Measurements from ENCODE around the gene ADPRHL1. TPM values are rescaled to one million over a fixed set of nuclear protein-coding genes. Genes with fewer than 3 reads are reported as not detected.

The ADPRHL1 gene
- 9.7 and 10.8 TPM in 2 replicates for total RNA-seq (2014; rRNA removed)
- polyA plus RNA-seq (2012), result 7.2 TPM

DNA sequence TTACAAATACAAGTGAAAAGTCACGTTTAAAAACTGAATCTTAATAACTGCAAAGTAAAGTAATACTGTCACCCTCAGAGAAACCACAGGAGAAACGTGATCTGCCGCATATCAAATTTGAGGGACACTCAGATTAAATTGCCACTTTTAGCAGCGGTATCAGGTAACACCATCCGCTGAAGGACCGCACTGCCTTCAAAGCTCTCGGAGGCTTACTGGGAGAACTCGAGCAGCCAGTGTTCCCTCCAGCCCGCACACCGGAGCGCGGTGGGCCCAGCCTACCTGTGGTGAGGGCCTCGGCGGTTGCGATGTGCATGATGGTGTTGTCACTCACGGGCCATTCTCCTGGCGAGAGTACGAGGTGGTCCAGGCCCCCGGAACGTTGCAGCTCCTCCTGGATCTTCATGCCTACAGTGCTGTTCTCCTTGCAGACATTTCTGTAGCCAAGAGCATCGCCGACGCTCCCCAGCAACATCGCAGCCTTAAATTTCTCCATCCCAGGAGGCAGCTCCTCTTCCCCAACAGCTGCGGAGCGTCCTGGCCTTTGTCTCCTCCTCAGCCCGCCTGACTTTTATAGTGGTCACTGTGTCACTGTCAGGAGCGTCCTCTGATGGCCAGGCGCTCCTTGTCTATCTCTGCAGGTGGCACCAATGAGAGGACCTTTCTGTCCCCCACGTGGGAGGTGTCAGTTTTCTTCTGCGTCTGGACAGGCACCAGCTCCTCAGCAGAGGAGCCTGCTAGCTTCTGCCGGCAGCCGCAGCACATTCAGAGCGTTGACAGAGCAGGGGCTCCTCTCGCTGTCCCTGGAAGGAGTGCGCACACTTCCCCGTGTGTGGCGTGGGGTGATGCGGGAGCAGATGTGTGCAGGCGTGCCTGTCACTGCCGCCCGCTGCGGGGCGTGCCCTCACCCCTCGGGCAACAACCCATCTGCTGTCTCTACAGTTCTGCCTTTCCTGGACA is at the start of gene ADPRHL1:
Gene ADPRHL1 (minus strand): TSS at position 547 of the 960 bp plus-strand sequence. CDS start 51 bp downstream, at position 496.
- DNase-seq (ENCODE audit: low read depth), result no peak

GRCh38 chr13:113502686-113503085 is 49.4 kb upstream of the ADPRHL1 start:
- no peak for DNase-seq (ENCODE audit: low read depth)

DNA sequence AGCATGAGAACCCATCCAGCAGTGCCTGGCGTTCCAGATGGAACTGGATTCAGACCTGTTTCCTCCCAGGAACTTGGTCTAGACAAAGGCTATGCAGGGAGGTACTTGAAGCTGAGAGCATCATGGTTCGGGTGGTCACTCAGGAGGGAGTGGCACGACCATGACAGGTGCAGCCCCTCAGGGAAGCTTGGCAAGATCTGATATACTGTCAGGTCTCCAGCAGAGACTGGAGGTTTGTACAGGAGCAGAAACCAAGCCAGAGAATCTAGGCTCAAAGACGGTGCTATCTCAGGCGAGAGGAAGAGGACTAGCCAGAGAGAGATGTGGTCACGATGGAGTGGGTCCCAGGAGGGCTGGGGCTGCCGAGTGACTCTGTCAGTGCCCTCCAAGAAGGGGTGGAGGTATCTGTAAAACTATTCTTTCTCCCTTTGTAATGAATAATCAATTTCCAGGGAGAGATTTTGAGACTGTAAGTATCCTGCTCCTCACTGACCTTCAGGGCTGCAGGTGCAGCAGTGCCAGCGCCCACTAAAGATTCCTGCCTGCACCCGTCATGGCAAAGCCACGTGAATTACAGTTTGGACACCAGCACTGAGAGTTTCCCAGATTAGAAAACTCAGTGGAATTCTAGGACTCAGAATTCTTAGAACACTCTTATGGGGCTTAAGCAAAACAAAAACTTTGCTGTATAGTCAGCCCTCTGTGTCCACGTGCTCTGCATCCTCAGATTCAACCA is 47.4 kb upstream of the ADPRHL1 start:
- DNase-seq (ENCODE audit: low read depth), result no peak

- DNase-seq (ENCODE audit: low read depth), result peak; percentile 38
Observed at GRCh38 chr13:113499936-113500335, 46.6 kb upstream of the ADPRHL1 start.

GRCh38 chr13:113498905-113499304 is 45.6 kb upstream of the ADPRHL1 start:
- DNase-seq (ENCODE audit: low read depth), result no peak

DNA sequence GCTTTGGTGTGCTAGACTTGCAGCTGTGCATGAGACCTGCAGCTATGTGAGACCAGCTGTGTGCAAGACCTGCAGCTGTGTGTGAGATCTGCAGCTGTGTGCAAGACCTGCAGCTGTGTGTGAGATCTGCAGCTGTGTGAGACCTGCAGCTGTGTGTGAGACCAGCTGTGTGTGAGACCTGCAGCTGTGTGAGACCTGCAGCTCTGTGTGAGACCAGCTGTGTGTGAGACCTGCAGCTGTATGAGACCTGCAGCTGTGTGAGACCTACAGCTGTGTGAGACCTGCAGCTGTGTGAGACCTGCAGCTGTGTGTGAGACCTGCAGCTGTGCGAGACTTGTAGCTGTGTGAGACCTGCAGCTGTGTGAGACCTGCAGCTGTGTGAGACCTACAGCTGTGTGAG is 43.9 kb upstream of the ADPRHL1 start:
- DNase-seq (ENCODE audit: low read depth), result peak; percentile 20

- no peak for DNase-seq (ENCODE audit: low read depth)
Observed at GRCh38 chr13:113495494-113496210, 42.4 kb upstream of the ADPRHL1 start.

DNA sequence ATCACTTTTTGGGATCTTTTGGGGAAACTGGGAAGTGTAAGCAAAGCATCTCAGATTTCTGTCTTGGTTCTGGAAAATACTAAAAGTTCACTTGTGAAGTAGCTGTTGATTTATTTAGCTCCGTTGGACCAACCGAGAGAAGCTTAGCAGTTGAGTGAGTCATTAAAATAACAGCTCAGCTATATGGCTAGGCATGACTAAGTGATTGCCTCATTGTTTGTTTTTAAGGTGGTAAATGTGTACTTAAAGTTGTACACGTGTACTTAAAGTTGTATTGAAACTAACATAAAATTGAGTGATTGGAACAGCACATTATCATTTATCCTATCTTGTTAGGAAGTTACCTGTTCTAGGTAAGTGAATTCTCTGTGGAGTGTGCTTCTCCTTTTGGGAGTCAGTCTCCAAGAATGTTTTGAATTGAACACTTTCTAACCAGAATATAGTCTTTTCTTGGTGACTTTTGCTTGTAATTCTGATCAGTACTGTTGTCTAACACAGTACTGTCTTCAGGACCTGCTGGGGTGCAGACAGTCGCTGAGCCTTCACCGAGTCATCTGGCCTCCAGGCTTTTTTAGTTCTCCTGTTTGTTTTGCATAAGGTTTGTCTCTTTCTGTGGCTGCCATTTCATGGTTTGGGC is 40.1 kb upstream of the ADPRHL1 start:
- peak; percentile 93 for DNase-seq (ENCODE audit: low read depth)

DNA sequence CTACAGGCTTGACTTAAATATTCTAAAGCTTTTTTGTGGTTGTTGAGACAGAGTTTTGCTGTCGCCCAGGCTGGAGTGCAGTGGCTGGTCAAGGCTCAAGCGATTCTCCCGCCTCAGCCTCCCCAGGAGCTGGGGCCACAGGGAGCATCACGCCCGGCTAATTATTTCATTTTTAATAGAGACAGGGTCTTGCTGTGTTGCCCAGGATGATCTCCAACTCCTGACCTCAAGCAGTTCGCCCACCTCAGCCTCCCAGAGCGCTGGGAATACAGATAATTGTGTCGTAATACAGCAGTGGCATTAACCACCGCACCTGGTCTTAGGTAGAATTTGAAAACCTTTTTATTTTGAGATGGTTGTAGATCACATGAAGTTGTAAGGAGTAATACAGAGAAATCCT is 38.7 kb upstream of the ADPRHL1 start:
- no peak for DNase-seq (ENCODE audit: low read depth)

DNA sequence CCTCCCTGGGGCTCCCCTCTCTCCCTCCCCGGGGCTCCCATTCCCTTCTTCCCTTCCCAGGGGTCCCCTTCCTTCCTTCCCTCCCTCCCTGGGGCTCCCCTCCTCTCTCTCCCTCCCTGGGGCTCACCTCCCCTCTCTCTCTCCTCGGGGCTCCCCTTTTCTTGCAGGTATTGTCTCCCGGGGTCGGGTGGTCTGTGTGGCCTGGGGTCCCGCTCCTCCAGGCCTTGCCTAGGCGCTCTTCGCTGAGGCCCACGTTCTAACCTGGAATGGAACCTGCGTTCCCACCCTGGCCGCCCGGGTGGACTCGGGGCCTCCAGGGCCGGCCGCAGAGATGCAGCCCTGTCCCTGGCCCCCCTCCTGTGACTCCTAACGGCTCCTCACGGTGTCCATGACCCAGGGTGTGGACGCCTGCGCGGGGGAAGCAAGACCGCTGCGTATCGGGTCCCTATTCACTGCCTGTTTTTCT is 38.2 kb upstream of the ADPRHL1 start:
- DNase-seq (ENCODE audit: low read depth), result peak; percentile 28

- peak; percentile 96 for DNase-seq (ENCODE audit: low read depth)
Observed at GRCh38 chr13:113490496-113491417, 37.5 kb upstream of the ADPRHL1 start, which contains the start of gene DCUN1D2. Gene DCUN1D2, minus strand, starts transcription at chr13:113490711. Its CDS starts 42 bp downstream, at chr13:113490669.

- peak; percentile 48 for DNase-seq (ENCODE audit: low read depth)
Observed at GRCh38 chr13:113489549-113490495, 36.5 kb upstream of the ADPRHL1 start.

DNA sequence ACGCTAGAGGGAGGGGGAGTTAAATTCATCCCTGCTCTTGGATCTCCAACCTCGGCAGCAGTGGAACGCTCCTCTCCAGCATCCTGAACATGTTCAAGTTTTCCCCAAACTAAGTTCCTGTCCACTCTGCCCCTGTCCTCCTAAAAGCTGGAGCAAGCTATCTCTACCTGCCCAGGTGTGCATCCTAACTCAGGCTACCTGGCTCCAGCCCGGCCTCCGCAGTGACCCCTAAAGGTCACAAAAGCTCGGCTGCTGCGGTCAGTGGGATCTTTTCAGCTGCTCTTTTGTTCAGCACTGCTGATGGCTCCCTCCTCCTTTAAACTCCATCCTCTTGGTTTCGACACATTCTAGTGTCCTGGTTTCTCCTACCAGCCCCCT is 35.9 kb upstream of the ADPRHL1 start:
- DNase-seq (ENCODE audit: low read depth), result no peak

- no peak for DNase-seq (ENCODE audit: low read depth)
Observed at GRCh38 chr13:113488283-113488682, 35.0 kb upstream of the ADPRHL1 start.

- no peak for DNase-seq (ENCODE audit: low read depth)
Observed at GRCh38 chr13:113486698-113487097, 33.4 kb upstream of the ADPRHL1 start.

DNA sequence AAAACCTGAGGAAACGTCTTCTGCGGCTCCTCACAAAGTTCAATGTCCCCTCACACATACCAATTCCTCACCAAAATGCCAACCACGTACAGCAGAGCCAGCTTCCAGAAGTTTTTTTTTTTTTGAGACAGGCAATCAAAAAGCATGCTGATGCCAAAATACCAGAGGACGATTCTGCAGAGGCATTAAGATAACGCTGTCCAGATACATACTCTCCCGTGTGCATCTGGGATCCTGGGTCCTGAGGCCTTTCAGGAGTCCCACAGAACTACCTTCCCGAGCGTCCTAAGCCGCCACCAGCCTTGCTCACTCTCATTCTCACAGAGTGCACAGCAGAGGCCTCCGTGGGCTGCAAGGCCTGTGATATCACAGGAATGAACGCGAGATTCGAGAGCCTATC is 32.3 kb upstream of the ADPRHL1 start:
- DNase-seq (ENCODE audit: low read depth), result no peak

DNA sequence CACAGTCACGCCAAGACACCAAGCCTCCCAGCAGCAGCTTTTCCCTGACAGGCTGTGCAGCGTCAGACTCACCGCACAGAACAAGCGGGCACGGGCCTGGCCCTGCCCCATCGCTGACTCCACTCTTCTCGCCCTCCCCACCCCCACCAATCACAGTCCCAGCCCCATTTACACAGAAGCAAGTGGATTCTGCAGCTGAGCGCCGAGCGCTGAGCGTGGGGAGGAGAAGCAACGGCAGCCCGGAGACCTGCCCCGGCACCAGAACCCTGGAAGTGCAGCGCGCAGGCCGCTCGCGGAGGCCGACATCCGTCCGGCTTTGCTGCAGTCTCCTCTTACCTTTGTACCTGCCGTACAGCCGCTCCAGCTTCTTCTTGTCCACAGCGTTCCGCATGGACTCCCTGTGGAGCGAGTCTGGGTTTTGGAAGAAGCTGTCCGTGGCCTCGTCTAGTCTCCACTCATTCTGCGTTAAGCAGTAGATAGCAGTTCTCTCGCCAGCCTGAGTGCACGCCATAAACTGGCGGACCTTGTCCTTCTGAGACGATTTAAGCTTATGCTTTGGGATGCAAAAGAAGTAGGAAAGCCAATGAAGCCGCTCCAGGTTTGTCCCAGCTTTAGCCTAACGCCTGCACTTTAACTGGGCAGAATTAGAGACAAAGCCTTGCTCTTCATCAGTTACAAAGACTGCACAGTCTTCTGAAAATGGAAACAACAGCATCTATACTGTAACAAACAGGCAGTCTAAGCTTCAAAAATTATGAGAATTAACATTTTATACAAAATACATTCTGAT is 30.4 kb upstream of the ADPRHL1 start:
- no peak for DNase-seq (ENCODE audit: low read depth)

DNA sequence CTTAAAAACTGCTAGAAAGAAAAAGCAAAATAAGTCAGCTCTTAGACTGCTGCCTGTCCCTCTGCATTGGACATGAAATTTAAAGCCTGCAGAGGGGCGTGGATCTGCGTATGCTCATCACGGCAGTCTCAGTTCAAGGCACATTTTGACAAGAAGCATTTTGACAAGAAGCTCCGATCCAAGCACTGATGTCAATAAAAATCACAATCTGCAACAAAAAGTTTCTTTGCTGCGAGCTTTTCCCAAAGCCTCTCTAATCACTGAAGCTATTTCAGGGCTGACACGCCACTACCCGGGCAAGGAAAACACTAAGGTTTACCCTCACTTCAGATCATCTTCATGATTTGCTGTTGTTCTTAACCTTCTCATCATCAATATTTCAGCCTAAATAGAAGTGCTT is 29.8 kb upstream of the ADPRHL1 start:
- DNase-seq (ENCODE audit: low read depth), result no peak

Measured in LHCN-M2 (cell line).